HG02938 (cell line): Measurements from ENCODE around the gene WFDC1.

Source experiments
- ATAC-seq: cut with Tn5 transposase; IDR thresholded peaks from one replicate; pipeline ENCODE4 v1.9.1; 2021; ENCODE audit warnings: mild to moderate bottlenecking, moderate library complexity; ENCODE audit not compliant: unreplicated experiment

WFDC1 gene

GRCh38 chr16:84370723-84371552 is 76.3 kb downstream of the WFDC1 start:
- ATAC-seq = no peak

- no peak for ATAC-seq
Measured at GRCh38 chr16:84371553-84371865, 76.8 kb downstream of the WFDC1 start.

DNA sequence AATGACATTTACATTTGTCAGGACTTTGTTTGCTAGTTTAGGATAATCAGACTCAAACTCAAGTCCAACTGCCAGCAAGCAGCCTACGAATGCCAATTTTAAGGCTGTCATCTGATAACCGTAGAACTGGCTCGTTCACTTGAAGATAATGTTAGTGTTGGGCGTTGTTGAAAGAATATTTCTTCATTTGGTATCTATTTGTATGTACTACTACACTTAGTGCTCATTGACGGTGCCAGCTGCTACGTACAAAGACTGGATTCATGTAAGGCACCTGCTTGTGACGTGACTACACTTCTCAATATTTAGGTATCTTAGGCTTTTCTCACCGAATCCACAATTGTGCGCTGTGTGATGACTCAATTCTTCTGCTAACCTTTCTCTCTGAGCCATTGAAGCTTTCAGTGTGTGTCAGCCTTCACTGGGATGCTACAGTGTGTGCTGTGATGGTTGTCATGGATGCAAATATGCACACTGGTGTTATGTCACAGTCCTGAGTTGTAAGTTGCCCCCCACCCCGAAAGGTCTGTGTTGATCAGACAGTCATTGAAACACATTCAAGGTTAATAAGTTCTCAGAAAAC is 79.3 kb downstream of the WFDC1 start:
- no peak for ATAC-seq

- no peak for ATAC-seq
Measured at GRCh38 chr16:84378099-84378498, 83.4 kb downstream of the WFDC1 start.

DNA sequence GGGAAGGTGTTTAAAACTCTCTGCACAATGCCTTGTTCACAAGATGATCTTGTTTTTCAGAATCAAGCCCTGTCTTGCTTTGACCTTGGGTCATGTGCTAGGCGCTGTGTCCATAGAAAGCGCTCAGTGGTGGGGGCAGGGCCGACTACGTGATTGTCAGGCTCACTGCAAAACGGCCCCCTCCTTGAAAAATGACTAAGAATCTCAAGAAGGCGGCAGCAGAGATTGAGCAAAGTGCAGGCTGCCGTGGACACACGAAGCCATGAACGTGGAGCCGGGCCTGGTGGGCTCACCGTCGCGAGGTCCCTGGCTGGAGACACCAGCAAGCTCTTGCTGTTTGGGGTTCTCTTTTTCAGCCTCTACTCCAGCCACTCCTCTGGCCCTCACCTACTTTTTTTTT is 83.9 kb downstream of the WFDC1 start:
- no peak for ATAC-seq

GRCh38 chr16:84379008-84379708 is 84.5 kb downstream of the WFDC1 start:
- ATAC-seq = no peak
